ENCODE data around the gene TVP23A.
A peak's percentile ranks its signal among the peaks of the same experiment; 100 is the strongest.
"Not testable (repeated sequence)": the region's sequence is repeated elsewhere in the genome, so short reads cannot be mapped to it uniquely, and the experiment has no call there.

TVP23A gene

DNA sequence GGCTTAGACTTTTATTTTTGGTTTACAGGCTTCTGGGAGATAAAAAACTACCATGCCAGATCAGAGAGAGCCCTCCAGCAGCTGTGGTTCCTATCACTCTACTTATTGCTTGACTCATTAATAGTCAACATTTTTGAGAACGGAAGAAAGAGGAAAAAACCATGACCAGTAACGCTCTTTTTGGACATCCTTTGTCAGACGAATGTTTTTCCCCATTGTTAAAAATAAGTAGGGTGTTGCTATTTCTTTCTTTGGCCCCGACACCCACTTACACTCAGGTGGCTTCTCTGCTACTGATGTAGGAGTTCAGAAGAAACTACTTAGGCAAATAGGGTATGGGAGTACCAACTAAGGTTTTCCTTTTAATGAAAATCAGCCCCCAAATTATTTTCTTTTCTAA, 27.5 kb downstream of the TVP23A start:
- DNase-seq (ENCODE audit: low spot score) = no peak

DNA sequence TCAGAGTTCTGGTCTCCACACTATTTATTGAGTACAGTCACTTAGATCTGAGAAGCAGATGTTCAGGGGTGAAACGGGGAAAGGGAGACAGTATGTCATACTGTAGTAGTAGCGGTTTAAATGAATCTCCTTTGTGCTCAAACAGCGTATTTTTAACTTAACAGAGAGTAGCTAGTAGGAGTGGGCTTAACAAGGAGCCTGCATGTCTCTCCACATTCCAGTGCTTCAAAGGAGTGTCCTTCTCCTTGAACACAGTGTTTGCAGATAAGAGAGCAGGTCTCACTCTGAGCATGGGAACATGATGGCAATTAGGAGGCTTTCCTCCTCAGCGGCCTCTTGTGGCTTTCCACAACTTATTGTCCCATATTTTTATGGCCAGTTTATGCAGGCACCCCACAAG, 30.0 kb downstream of the TVP23A start:
- DNase-seq (ENCODE audit: low spot score) = not testable (repeated sequence)

DNA sequence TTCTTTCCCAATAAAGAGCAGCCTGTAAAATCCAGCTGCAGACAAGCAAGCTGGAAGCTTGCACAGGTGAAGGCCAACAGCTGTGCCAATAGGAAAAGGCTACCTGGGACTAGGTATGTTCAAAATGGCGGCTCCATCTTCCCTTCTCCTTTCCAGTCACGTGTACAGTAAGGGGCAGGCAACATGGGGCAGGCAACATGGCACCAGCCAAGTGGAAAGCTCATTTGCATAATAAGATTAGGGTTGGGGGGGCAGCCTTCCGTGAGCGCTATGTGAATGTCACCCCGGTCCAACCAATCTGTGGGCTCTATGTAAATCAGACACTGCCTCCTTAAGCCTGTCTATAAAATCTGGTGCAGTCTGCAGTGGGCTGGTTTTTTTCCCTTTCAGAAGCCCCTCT, 31.3 kb downstream of the TVP23A start:
- DNase-seq (ENCODE audit: low spot score) = no peak

GRCh38 chr16:10782628-10783027, 36.0 kb downstream of the TVP23A start:
- no peak for DNase-seq (ENCODE audit: low spot score)

- no peak for DNase-seq (ENCODE audit: low spot score)
Observed at GRCh38 chr16:10780628-10781027, 38.0 kb downstream of the TVP23A start.

DNA sequence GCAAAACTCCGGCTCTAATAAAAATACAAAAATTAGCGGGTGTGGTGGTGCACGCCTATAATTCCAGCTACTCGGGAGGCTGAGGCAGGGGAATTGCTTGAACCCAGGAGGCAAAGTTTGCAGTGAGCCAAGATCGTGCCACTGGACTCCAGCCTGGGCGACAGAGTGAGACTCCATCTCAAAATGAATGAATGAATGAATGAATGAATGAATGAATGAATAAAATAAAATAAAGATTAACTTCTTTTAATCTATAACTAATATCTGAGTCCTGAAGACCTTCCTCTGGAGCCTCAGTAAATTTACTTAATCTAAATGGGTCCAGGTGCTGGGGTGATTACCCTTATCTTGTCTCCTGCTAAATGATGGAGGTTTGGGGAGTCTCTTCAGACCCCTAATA, 38.7 kb downstream of the TVP23A start:
- DNase-seq (ENCODE audit: low spot score) = not testable (repeated sequence)

DNA sequence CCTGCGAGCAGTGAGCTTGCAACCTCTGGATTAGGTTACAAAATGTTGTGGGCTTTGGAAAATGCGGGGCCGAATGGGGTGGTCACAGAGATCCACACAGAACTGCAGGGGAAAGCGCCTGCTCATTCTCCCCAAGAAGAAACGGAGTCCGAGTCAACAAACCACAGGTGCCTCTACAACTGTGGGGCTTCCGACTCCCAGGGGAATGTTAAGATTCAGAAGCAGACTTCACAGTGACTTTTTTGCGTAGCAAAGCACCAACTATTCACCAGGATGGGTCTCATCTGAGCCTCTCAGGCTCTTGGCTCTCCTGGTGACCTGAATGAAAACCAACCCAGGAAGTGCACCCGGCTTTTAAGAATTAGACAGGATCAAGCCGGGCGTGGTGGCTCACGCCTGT, 41.2 kb downstream of the TVP23A start:
- DNase-seq (ENCODE audit: low spot score) = no peak

DNA sequence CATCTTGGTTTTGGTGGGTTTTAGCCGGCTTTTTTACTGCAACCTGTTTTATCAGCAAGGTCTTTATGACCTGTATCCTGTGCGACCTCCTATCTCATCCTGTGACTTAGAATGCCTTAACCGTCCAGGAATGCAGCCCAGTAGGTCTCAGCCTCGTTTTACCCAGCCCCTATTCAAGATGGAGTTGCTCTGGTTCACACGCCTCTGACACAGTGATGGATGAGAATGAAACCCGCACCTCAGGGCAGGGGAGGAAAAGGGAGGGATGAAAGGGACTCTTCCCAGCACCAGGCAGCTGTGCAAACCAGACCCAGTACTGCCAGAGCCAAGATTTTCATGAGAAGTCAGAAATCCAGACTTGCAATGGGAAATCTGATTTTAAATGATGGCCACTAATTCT, 41.7 kb downstream of the TVP23A start:
- DNase-seq (ENCODE audit: low spot score) = not testable (repeated sequence)

DNA sequence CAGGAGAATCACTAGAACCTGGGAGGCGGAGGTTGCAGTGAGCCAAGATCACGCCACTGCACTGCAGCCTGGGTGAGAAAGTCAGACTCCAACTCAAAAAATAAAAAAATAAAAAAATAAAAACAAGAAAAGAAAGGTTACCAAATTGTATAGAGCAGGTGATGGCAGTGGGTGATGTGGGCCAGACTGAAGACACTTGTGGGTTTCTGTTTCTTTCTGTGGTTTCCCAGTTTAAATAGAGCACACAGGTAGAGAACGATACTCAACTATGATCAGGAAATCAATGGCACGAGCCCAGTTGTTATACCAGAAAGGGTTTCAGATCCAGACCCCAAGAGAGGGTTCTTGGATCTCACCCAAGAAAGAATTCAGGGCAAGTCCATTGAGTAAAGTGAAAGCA, 42.3 kb downstream of the TVP23A start:
- DNase-seq (ENCODE audit: low spot score) = peak; percentile 38

DNA sequence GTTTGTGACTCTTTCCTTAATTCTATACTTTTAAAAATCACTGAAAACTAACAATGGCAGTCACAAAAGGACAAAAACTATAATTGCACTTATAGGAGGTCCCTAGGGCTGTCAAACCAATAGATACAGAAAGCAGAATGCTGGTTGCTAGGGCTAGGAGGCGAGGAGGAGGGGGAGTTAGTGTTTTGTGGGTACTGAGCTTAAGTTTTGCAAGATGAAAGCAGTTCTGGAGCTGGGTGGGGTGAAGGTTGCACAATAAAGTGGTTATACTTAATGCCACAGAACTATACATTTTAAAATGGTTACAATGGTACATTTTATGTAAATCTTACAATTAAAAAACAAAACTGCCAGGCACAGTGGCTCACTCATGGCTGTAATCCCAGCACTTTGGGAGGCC, 47.7 kb downstream of the TVP23A start:
- DNase-seq (ENCODE audit: low spot score) = no peak

- no peak for DNase-seq (ENCODE audit: low spot score)
Observed at GRCh38 chr16:10769381-10769780, 49.2 kb downstream of the TVP23A start.

DNA sequence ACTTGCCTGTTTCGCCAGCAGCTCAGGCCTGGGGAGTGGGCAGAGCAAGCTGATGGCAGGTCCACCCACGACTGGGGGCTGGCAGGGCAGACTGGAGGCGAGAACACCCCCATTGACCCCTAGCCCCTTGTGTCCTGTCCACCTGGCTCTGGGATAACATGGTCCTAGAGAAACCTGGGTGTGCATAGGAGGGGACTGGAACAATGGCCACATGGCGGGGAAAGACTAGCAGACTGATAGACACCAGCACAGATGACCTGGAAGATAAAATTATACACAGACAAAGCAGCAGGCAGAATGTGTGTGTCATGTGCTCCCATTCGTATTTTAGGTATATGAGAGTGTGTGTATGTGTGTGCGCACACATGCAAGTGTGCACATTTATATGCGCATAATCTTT, 51.5 kb downstream of the TVP23A start:
- DNase-seq (ENCODE audit: low spot score) = no peak

DNA sequence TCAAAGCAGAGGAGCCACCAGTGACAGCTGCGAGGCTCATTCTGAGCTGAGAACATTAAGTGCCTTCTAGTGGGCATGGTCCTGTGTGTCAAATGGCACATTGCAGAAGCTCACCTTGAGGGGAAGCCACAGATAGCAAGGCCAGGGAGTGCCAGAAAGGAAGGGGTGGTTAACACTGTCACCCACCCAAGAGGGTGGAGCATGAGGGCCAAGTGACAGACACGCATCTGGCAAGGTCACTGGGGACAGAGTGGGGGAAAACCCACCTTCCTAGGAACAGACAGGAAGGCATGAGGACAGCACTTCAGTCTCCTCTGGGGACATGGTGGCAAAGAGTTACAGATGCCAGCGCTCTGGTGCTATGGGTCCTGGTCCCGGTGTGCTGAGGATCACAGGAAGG, 52.8 kb downstream of the TVP23A start:
- DNase-seq (ENCODE audit: low spot score) = peak; percentile 17

GRCh38 chr16:10763456-10763855, 55.1 kb downstream of the TVP23A start:
- no peak for DNase-seq (ENCODE audit: low spot score)

- DNase-seq (ENCODE audit: low spot score) = no peak
Observed at GRCh38 chr16:10762336-10763016, 56.1 kb downstream of the TVP23A start.

GRCh38 chr16:10761373-10761772, 57.2 kb downstream of the TVP23A start:
- no peak for DNase-seq (ENCODE audit: low spot score)

GRCh38 chr16:10760858-10761257, 57.7 kb downstream of the TVP23A start:
- no peak for DNase-seq (ENCODE audit: low spot score)

DNA sequence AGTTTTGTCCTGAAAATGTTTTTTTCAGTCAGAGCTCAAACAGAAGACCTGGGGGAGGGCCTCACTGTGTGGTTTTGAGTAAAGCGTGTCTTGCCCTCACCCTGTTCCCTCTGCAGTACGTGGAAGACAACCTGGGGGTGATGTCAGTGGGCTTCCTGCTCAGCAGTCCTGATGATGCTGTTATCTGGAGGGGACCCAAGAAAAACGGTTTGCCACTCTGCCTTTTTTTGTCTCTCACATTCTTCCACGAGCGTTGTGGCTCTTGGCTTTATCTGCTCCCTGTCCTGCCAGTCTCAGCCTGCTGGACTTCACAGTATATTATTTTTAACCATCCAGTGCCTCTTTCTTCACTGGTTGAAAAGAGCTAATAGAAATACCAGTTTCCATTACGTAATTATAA, 62.0 kb downstream of the TVP23A start:
- no peak for DNase-seq (ENCODE audit: low spot score)

GRCh38 chr16:10754941-10755340, 63.7 kb downstream of the TVP23A start:
- peak; percentile 44 for DNase-seq (ENCODE audit: low spot score)

DNA sequence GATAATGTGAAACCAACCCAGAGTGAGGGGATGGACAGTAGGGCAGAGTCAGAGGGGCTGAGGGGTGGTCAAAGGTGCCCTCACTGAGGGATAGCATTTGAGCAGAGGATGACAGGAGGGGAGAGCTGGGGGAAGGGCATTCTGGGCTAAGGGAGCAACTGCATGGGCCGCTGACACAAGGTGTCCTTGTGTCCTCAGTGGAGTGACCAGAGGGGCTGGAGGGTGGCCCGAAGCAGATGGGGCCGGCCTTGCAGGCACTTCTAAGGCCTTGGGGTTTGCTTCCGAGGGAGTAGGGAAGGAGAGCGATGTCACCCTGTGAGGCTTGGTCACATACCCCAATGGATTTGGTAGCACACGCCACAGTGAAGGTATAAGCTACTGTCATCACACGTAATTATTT, 64.9 kb downstream of the TVP23A start:
- no peak for DNase-seq (ENCODE audit: low spot score)

GRCh38 chr16:10752843-10753523, 65.6 kb downstream of the TVP23A start:
- no peak for DNase-seq (ENCODE audit: low spot score)

- peak; percentile 64 for DNase-seq (ENCODE audit: low spot score)
Observed at GRCh38 chr16:10751291-10751697, 67.3 kb downstream of the TVP23A start.

DNA sequence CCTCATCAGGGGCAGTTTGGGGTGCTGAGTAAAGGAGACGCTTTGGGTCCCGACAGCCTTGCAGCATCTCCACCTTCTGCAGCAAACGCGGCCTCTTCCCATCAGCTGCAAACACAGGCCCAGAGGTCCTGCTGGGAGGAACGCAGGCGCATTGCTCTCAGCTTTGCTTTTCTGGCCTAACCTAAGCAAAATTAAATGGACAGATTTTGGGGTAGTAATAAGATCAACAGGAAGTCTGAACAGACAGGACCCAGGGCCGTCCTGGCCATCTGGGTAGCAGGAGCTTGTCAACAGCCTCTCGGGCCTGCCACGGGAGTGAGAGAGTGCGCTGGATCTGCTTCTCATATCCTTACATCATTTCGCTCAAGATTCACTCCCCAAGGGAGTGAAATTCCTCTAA, 67.8 kb downstream of the TVP23A start:
- DNase-seq (ENCODE audit: low spot score) = no peak

GRCh38 chr16:10745841-10746240, 72.8 kb downstream of the TVP23A start:
- DNase-seq (ENCODE audit: low spot score) = no peak
